ENCODE measurements around the gene NMUR2.

Gene NMUR2

GRCh38 chr5:152405145-152405544, at the start of gene NMUR2:
NMUR2 (minus strand) TSS chr5:152405279; CDS start chr5:152405113, 166 bp downstream.
- DNase-seq: no peak

- no peak for DNase-seq
These were observed 38.9 kb upstream of the NMUR2 start for GRCh38 chr5:152443935-152444334.

DNA sequence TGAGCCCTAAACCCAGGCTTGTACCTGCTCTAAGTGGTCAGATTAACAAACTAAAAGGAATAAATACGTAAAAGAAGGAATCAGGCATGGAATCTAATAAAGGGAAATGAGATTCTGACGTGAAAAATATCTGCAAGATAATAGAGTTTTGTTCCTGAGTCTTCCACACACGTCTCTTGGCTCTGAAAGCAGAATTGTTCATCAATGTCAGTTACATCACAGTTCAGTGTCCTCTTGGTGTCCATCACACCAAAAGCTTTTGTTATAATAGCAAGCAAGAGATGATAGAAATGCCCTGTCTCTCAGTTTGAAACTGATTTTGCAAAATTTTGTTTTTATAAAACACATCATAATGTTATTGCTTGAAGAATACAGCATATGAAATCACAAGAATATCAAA, 34.7 kb upstream of the NMUR2 start:
- DNase-seq: no peak

DNA sequence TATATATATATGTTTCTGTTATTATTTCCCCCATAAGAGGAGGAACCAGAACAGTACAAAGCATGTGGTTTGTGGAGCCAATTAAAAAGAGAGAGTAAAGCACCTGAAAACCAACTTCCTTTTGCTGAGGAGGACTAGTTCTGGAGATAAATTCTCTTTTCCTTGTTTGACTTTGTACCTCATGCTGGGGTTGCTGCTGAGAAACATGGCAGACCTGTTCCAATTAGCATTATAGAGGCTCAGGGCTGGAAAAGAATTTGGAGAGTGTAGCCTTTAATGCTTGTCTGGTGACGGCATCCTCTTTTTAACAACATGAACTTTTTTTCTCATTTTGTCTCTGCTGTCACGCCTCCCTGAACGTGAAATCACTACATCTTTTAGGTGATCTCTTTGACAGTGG, 32.8 kb upstream of the NMUR2 start:
- DNase-seq: no peak

DNA sequence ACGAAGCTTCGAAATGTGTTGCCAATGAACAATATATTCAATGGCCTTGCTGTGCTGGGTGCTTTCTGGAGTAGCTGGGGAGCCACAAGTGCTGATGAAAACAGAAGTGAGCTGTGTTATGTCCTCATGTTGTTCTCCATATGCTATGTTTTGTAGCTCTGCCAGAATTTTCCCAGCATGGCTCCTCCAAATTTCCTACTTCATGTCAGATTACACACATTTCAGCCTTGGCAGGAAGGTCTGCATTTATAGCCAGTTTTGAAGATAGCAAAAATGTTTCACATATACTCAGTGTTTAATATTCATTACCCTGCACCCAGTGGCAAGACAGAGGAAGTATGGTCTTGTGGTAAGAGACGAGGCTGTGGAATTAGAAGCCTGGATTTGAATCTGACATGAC, 22.6 kb upstream of the NMUR2 start:
- DNase-seq: no peak

- no peak for DNase-seq
These were observed 20.0 kb upstream of the NMUR2 start for GRCh38 chr5:152425083-152425482.

- DNase-seq: no peak
These were observed 19.4 kb upstream of the NMUR2 start for GRCh38 chr5:152424501-152424900.

DNA sequence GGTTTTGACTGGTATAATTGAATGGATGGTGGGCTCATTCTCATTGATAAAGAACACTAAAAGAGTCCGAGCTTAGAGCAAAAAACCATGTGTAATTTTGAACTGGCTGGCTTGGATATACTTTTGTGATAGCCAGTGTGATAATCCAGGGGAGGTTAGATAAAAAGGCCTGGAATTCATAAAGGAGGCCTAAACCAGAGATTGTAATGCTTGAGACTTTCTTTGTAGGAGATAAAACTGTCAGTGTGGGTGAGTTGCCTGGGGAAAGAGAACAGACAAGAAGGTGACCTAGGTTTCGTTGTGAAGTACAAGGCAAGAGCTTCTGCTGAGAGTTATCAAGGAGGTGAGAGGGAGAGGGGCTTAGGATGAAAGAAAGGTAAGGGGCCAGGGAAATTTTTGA, 17.0 kb upstream of the NMUR2 start:
- DNase-seq: no peak

- DNase-seq: no peak
These were observed 7.0 kb upstream of the NMUR2 start for GRCh38 chr5:152412129-152412528.

- DNase-seq: no peak
These were observed 1.0 kb upstream of the NMUR2 start for GRCh38 chr5:152406082-152406481.

- no peak for DNase-seq
These were observed 585 bp downstream of the NMUR2 start for GRCh38 chr5:152404494-152404893.

- no peak for DNase-seq
These were observed 2.0 kb downstream of the NMUR2 start for GRCh38 chr5:152403046-152403445.

DNA sequence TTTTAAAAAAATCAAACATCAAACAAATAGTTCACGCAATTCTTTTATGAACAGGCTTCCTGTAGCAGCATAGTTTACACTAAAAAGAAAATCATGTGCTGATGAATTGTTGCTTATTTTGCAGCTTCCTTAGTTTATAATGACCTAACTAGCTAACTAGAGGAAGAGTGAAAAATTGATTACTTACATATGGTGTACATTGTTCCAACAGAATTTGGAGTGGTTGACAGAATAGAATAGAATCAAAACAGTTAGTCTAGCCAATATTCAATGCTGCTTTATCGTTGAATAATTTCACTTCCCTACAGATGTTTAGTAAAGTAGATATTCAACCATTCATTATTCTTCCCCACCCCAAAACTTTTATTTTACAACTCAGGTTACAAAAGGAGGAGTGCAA, 4.2 kb downstream of the NMUR2 start:
- DNase-seq: no peak

- no peak for DNase-seq
These were observed 7.5 kb downstream of the NMUR2 start for GRCh38 chr5:152397581-152397980.

- no peak for DNase-seq
These were observed 11.6 kb downstream of the NMUR2 start for GRCh38 chr5:152393441-152393840.

GRCh38 chr5:152389208-152389849, 15.8 kb downstream of the NMUR2 start:
- DNase-seq: no peak

DNA sequence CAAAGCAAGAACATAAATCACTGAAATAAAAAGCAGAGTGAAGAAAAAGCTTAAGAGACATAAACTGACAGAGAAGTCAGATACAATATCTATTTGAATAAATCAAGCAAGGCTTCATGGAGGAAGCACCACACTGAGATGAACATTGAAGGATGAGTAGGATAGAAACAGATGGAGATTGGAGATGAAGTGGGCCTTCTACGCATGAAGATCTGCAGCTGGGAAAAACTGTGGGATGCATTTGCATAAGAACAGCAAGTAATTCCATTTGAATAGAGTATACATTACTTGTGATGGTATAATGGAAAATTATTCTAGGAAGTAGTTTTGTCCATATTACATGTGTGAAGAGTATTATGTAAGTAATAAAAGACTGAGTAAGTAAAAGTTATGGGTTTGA, 16.5 kb downstream of the NMUR2 start:
- DNase-seq: no peak

GRCh38 chr5:152380415-152381123, 24.5 kb downstream of the NMUR2 start:
- no peak for DNase-seq

DNA sequence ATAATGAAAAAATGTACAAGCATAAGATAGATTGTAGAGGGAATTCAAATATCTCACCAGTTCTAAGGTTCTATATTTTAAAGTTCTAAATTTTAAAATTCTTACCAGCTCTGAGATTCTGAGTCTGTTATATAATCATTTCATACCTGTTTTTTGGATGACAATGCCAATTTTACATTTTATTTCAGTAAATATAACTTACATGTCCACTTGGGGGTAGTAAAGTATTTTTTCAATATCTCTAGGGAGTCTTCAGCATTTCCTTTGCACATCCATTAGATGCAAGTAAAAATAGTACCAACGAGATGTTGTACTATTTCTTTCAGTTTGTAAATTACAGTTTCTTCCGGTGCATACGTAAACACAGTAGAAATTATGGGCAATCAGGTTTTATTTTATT, 25.7 kb downstream of the NMUR2 start:
- no peak for DNase-seq

- no peak for DNase-seq
These were observed 26.3 kb downstream of the NMUR2 start for GRCh38 chr5:152378730-152379129.

DNA sequence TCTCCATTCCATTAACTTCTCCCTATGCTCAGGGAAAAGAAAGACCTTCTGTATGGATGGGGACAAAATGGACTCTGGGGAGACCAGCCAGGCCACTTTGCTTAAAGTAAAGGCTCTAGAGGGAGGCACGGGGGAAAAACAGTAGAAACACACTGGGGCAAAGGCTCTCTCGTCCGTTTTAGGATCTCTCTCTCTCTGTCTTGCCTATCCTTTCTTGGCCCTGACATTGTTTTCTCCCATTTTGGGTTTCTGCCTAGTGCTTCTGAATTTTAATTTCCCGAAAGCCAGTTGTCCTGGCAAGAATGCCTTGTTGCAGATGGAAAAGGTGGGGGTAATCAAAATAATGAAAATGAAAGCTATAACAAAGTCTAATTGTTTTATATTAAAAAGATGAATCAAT, 28.2 kb downstream of the NMUR2 start:
- DNase-seq: no peak

DNA sequence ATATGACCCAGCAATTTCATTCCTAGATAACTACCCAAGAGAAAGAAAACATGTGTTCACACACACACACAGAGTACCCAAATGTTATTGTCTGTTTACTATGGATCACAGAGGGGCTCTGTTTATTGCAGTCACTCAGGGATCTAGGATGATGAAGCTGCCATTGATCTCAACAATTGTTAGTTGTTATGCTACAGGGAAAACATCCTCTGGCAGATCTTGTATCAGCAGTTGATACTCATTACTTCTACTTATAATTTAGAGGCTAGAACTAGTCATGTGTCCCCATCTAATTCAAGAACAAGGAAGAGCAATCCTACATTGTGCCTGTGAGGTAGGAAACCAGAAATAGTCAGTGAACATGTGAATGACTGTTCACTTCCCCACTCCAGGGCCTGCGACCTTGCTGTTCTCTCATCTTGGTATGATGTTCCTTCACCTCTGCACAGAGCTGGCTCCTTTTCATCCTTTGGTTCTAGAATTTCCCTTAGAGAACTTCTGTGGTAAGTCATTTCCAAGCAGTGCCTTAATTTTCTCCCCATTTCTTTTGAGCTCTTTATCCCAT, 30.3 kb downstream of the NMUR2 start:
- no peak for DNase-seq

DNA sequence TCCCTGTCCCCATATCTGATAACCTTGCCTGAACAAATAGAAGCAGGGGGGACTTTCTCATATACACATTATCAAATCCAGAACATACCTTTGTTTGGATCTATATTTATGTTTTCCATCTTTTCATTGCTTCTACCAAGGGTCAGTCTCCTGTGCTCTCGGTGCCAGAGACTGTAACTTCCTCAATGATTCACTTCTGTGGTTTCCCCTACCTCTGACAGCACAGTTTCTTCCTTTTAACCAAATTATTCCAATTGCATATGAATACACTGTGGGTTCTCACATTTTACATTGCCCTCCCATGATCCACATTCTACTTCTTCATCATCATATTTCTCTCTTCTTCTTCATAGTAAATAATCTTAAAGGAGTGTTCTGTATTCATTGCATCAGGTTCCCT, 32.2 kb downstream of the NMUR2 start:
- DNase-seq: no peak

DNA sequence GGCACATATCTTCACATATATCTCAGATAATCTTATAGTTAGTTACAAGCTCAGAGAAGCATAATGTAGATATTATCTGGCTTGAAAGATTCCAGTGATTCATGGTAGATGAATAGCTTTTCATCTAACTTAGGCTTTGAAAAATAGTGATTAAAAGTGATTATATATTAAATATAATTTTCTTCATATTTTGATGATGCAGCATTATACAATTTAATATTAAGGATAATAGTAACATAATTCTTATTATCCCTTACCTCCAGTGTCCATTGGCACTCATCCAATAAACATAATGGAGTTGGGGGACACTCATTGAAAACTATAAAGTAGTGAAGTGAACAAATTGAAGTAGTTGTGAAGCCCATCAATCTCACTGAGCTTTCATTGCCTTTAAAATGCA, 35.8 kb downstream of the NMUR2 start:
- DNase-seq: no peak

GRCh38 chr5:152367554-152367953, 37.5 kb downstream of the NMUR2 start:
- no peak for DNase-seq

Data from activated naive CD4-positive, alpha-beta T cell treated with Interleukin-2 at 50 U/mL for 16 hours (primary cell).